ENCODE results near the gene ST6GALNAC6. TPM values are rescaled to one million over a fixed set of nuclear protein-coding genes. Genes with fewer than 3 reads are reported as not detected.

The ST6GALNAC6 gene
- total RNA-seq, 1 donor from 2014 or later: 82.0 TPM

GRCh38 chr9:127941961-127942215 lies 42.5 kb upstream of the ST6GALNAC6 start:
- intact Hi-C loops (cut with DNase I): loop anchor here (10.0 kb wide), 1 partner anchor 103 kb away; no protein-coding TSS in a partner anchor
- no peaks in the 10 kb centered on the region for H3K9me3 ChIP-seq
- peaks cover 38% of the 10 kb centered on the region for H3K4me1 ChIP-seq
- no peak for TF ChIP-seq CTCF (IDR thresholded peaks at IDR 0.05)
- H3K27ac ChIP-seq: no peak overlapping the region
- H3K36me3 ChIP-seq: peaks cover 46% of the 10 kb centered on the region
- H3K27me3 ChIP-seq (ENCODE audit: low read depth): no peaks in the 10 kb centered on the region
- ATAC-seq: no peak
- H3K4me3 ChIP-seq: no peak overlapping the region
- no peak for DNase-seq

- intact Hi-C loops (cut with DNase I): loop anchor here (10.0 kb wide), 1 partner anchor 103 kb away; no protein-coding TSS in a partner anchor
- TF ChIP-seq CTCF (IDR thresholded peaks at IDR 0.05): no peak
- H3K4me1 ChIP-seq: peaks cover 44% of the 10 kb centered on the region
- no peaks in the 10 kb centered on the region for H3K9me3 ChIP-seq
- no peak for ATAC-seq
- H3K4me3 ChIP-seq: no peak overlapping the region
- peaks cover 46% of the 10 kb centered on the region for H3K36me3 ChIP-seq
- DNase-seq: no peak
- H3K27ac ChIP-seq: no peak overlapping the region
- H3K27me3 ChIP-seq (ENCODE audit: low read depth): no peaks in the 10 kb centered on the region
These were observed 41.9 kb upstream of the ST6GALNAC6 start for GRCh38 chr9:127941062-127941960.

- Histone ChIP-seq H3K4me3 (no peak overlapping the region), H3K9me3 (no peaks in the 10 kb centered on the region), H3K36me3 (peaks cover 41% of the 10 kb centered on the region), H3K27me3 (ENCODE audit: low read depth) (no peaks in the 10 kb centered on the region), H3K27ac (no peak overlapping the region), H3K4me1 (peaks cover 51% of the 10 kb centered on the region)
- ATAC-seq (no peak), DNase-seq (no peak)
- TF ChIP-seq CTCF (IDR thresholded peaks at IDR 0.05): no peak
- intact Hi-C loops (cut with DNase I): loop anchor here (10.0 kb wide), 1 partner anchor 104 kb away; no protein-coding TSS in a partner anchor
These were observed 41.2 kb upstream of the ST6GALNAC6 start for GRCh38 chr9:127940593-127940992.

DNA sequence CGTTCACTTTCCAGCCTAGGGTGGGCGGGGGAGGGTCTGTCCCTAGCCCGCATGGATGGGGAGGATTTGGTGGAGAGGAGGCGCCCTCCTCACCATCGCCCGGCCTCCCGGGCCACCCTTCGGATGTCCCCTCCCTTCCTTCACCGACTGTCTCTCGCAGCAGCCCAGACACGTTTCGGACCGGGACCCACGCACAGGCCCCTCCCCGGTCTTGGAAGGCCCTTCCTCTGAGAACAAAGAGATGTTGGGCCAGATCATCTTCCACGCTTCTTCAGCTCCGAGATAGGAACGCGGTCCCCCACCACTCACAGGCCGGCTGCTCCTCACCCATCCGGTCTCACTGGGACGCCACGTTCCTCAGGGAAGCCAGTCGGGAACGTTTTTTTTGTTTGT lies 38.9 kb upstream of the ST6GALNAC6 start:
- DNase-seq (no peak), ATAC-seq (peak; percentile 1 to 2)
- Histone ChIP-seq H3K36me3 (peaks cover 23% of the 10 kb centered on the region), H3K27me3 (ENCODE audit: low read depth) (no peaks in the 10 kb centered on the region), H3K4me1 (peaks cover 43% of the 10 kb centered on the region), H3K27ac (peak overlapping the region; percentile 70), H3K9me3 (no peaks in the 10 kb centered on the region), H3K4me3 (peak overlapping the region; percentile 88)
- intact Hi-C loops (cut with DNase I): no loop called here
- TF ChIP-seq CTCF (IDR thresholded peaks at IDR 0.05): no peak

- Histone ChIP-seq H3K4me3 (peak within 1 kb of the TSS; percentile 88), H3K9me3 (no peaks in the 10 kb centered on the region), H3K4me1 (peaks cover 37% of the 10 kb centered on the region), H3K27ac (peak within 1 kb of the TSS; percentile 70), H3K27me3 (ENCODE audit: low read depth) (no peaks in the 10 kb centered on the region), H3K36me3 (peaks cover 16% of the 10 kb centered on the region)
- peak; percentile 89 for DNase-seq
- no peak for TF ChIP-seq CTCF (IDR thresholded peaks at IDR 0.05)
- peak; percentile 89 to 92 for ATAC-seq
- intact Hi-C loops (cut with DNase I): no loop called here
These were observed 38.2 kb upstream of the ST6GALNAC6 start, which contains the start of gene DPM2 for GRCh38 chr9:127937388-127938297. DPM2 (minus strand) TSS chr9:127937854; CDS start chr9:127937820, 34 bp downstream.

All from lower lobe of right lung (tissue), 2 donors.